ENCODE results near the gene HCST.

The HCST gene

GRCh38 chr19:35935911-35936737 is 33.8 kb downstream of the HCST start, which contains the start of gene LRFN3:
TSS of gene LRFN3 (plus strand) at chr19:35936374. CDS start at chr19:35939426, 3,052 bp downstream.
- TF ChIP-seq TARDBP (IDR thresholded peaks at IDR 0.05) (no peak), ELF4 (IDR thresholded peaks at IDR 0.05) (no peak), ZNF384 (IDR thresholded peaks at IDR 0.05) (no peak), FOXK2 (IDR thresholded peaks at IDR 0.05) (no peak), SP1 (IDR thresholded peaks at IDR 0.05) (no peak), HDGF (IDR thresholded peaks at IDR 0.05; ENCODE audit: borderline replicate concordance) (no peak), CTBP1 (IDR thresholded peaks at IDR 0.05; ENCODE audit: borderline replicate concordance) (peak; percentile 36; the same call in 1 of the 2 replicates), LEF1 (IDR thresholded peaks at IDR 0.05; ENCODE audit: borderline replicate concordance) (no peak)
- ChIA-PET CTCF (interaction anchor here (0.6 kb wide), 1 partner anchor 9 kb away, joined by 3 read pairs; no protein-coding TSS in a partner anchor), POLR2A (no interaction called here)
- DNase-seq (ENCODE audit: extremely low spot score), result peak; percentile 82

- no peak for TF ChIP-seq NFRKB (IDR thresholded peaks at IDR 0.05)
- no peak for TF ChIP-seq HDGF (IDR thresholded peaks at IDR 0.05; ENCODE audit: borderline replicate concordance)
- TF ChIP-seq, protein P1, sequence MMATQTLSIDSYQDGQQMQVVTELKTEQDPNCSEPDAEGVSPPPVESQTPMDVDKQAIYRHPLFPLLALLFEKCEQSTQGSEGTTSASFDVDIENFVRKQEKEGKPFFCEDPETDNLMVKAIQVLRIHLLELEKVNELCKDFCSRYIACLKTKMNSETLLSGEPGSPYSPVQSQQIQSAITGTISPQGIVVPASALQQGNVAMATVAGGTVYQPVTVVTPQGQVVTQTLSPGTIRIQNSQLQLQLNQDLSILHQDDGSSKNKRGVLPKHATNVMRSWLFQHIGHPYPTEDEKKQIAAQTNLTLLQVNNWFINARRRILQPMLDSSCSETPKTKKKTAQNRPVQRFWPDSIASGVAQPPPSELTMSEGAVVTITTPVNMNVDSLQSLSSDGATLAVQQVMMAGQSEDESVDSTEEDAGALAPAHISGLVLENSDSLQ (IDR thresholded peaks at IDR 0.05), result no peak
- no peak for TF ChIP-seq SUZ12 (IDR thresholded peaks at IDR 0.05)
- TF ChIP-seq FOXA1 (IDR thresholded peaks at IDR 0.05), result no peak
- DNase-seq (ENCODE audit: extremely low spot score), result no peak
- POLR2A ChIA-PET, result interaction anchor here (1.0 to 1.2 kb wide), 2 partner anchors 50 to 188 kb away, joined by 3 read pairs; partner anchors contain the start of gene LIN37
- CTCF ChIA-PET, result interaction anchor here (0.7 kb wide), 1 partner anchor 10 kb away, joined by 5 read pairs; no protein-coding TSS in a partner anchor
These were observed 34.5 kb downstream of the HCST start for GRCh38 chr19:35936738-35937268.

DNA sequence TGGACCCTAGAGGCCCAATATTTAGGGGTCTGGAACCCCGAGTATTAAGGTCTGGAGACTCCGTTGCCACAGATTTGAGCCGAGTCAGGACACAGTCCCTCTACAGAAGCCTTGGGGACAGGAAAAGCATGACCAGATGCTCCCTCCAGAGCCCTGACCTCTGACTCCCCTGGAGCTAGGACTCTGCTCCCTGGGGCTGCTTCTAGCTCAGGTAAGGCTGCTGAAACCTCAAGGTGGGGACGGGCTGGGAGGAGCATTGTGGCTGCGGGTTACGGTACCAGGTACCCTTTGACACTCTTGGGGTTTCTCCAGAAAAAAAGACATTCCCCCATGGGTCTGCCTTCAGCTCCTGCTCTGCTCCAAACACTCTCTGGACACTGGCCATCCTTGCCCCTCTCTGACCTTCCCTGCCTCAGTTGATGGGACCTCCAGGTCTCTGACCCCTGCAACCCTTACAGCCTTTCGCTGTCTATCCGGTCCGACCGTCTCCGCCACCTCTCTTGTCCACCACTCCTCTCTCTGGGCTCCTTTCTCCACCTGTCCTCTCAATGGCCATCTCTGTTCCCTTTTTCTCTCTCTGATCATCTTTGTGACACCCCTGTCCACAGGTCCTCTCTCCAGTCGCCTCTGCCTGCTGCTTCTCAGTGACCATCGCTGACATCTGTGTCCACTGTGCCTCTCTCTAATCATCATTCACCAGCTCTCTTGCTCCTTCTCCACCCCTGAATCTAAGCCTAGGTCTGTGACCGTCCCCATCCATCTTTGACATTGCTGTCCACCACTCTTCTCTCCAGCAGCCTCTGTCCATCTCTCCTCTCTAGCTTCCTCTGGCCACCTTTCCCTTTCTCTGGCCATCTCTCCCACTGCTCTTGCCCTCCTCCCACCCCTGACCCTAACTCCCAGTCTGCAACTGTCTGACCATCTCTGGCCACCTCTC is 35.3 kb downstream of the HCST start:
- CTCF ChIA-PET, result interaction anchor here (0.7 to 0.9 kb wide), 3 partner anchors 9 to 56 kb away, joined by 3 to 5 read pairs (median 3); no protein-coding TSS in a partner anchor
- TF ChIP-seq CTBP1 (IDR thresholded peaks at IDR 0.05; ENCODE audit: borderline replicate concordance) (no peak), FOXM1 (IDR thresholded peaks at IDR 0.05; ENCODE audit: borderline replicate concordance) (no peak), L3MBTL2 (conservative IDR thresholded peaks at IDR 0.05) (no peak), FOXK2 (IDR thresholded peaks at IDR 0.05) (no peak), HDGF (IDR thresholded peaks at IDR 0.05; ENCODE audit: borderline replicate concordance) (no peak), NFRKB (IDR thresholded peaks at IDR 0.05) (no peak), LEF1 (IDR thresholded peaks at IDR 0.05; ENCODE audit: borderline replicate concordance) (no peak), FOXA1 (IDR thresholded peaks at IDR 0.05) (no peak), ELF4 (IDR thresholded peaks at IDR 0.05) (no peak), TARDBP (IDR thresholded peaks at IDR 0.05) (no peak), SP1 (IDR thresholded peaks at IDR 0.05) (no peak), BHLHE40 (IDR thresholded peaks at IDR 0.05; ENCODE audit: borderline replicate concordance) (no peak), ZNF384 (IDR thresholded peaks at IDR 0.05) (no peak), SUZ12 (IDR thresholded peaks at IDR 0.05) (no peak), ARNT (IDR thresholded peaks at IDR 0.05) (no peak)
- TF ChIP-seq, protein P1 (IDR thresholded peaks at IDR 0.05), result no peak
- DNase-seq (ENCODE audit: extremely low spot score), result no peak
- POLR2A ChIA-PET, result interaction anchor here (1.0 to 1.2 kb wide), 2 partner anchors 49 to 189 kb away, joined by 3 read pairs; partner anchors contain the start of gene LIN37

DNA sequence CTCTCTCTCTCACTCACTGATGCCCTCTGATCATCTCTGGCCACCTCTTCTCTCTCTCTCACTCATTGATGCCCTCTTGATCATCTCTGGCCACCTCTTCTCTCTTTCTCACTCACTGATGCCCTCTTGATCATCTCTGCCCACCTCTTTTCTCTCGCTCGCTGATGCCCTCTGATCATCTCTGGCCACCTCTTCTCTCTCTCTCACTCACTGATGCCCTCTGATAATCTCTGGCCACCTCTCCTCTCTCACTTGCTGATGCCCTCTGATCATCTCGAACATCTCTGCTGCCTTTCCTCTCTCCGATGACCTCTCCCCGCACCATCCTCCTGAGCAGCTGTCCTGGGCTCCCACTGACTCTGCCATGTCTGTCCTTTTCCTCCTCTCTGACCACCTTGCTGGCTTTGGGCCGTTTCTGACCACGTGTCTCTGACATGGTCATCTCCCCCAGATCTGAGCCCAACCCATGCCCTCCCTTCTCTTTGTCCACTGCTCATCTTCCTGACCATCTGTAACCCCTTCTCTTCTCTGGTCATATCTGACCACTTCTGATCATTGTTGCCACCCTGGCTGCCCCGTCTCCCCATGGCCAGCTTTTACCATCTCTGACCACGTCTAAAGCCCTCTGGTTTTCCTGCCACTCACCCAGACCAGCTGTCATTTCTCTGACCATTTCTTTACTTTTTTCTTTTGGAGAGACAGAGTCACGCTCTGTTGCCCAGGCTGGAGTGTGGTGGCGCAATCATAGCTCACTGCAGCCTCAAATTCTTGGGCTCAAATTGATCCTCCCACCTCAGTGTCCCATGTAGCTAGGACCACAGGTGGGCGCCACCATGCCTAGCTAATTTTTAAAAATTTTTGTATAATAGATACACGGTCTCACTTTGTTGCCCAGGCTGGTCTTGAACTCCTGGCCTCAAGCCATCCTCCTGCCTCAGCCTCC is 36.2 kb downstream of the HCST start:
- ChIA-PET POLR2A (no interaction called here), CTCF (interaction anchor here (0.5 to 0.9 kb wide), 2 partner anchors 57 to 244 kb away, joined by 3 to 4 read pairs; no protein-coding TSS in a partner anchor)
- no peak for TF ChIP-seq BHLHE40 (IDR thresholded peaks at IDR 0.05; ENCODE audit: borderline replicate concordance)
- no peak for TF ChIP-seq SUZ12 (IDR thresholded peaks at IDR 0.05)
- no peak for TF ChIP-seq SP1 (IDR thresholded peaks at IDR 0.05)
- no peak for TF ChIP-seq HDGF (IDR thresholded peaks at IDR 0.05; ENCODE audit: borderline replicate concordance)
- no peak for TF ChIP-seq FOXM1 (IDR thresholded peaks at IDR 0.05; ENCODE audit: borderline replicate concordance)
- no peak for TF ChIP-seq ZNF384 (IDR thresholded peaks at IDR 0.05)
- no peak for TF ChIP-seq TARDBP (IDR thresholded peaks at IDR 0.05)
- TF ChIP-seq, protein P1 (IDR thresholded peaks at IDR 0.05), result no peak
- no peak for TF ChIP-seq FOXA1 (IDR thresholded peaks at IDR 0.05)
- TF ChIP-seq CTBP1 (IDR thresholded peaks at IDR 0.05; ENCODE audit: borderline replicate concordance), result no peak
- TF ChIP-seq NFRKB (IDR thresholded peaks at IDR 0.05), result no peak
- TF ChIP-seq ARNT (IDR thresholded peaks at IDR 0.05), result no peak
- no peak for TF ChIP-seq ELF4 (IDR thresholded peaks at IDR 0.05)
- no peak for TF ChIP-seq FOXK2 (IDR thresholded peaks at IDR 0.05)
- no peak for TF ChIP-seq L3MBTL2 (conservative IDR thresholded peaks at IDR 0.05)
- no peak for TF ChIP-seq LEF1 (IDR thresholded peaks at IDR 0.05; ENCODE audit: borderline replicate concordance)
- no peak for DNase-seq (ENCODE audit: extremely low spot score)

All from HEK293T (cell line).